ENCODE results near the gene BCL11B.

The BCL11B gene

DNA sequence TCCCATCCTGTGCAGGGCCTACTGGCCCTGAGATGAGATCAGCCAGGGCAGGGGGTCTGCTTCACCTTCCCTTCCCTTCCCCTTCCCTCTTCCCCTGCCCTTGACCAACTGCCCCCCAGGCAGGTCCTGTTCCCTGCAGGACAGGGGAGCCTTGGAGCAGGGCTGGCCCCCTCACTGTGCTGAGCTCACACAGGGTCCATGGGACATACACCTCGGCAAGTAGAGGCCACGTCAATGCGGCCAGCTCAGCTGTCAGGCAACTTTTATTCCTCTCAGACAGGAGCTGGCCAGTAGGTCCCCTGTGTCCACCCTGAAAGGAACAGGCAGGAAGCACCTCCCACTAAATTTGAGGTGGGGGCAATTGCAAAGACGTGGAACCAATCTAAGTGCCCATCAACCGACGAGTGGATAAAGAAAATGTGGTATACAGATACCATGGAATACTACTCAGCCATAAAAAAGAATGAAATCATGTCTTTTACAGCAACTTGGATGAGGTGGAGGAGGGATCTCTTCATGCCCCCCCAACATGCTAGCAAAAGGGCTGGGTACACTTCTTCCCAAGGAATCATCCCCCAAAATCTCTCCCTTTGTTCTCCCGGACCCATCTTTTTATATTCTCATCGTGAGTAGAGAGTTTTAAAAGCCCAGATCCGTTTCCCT, 148.7 kb downstream of the BCL11B start:
- Histone ChIP-seq H3K4me3 (ENCODE audit: low read length in 2 of 2) (no peak overlapping the region), H3K9ac (ENCODE audit: low read depth in 1 of 2, low read length in 2 of 2) (no peak overlapping the region), H3K36me3 (ENCODE audit: control insufficient read depth in 2 of 2, insufficient read depth in 2 of 2, low read length in 2 of 2) (no peaks in the 10 kb centered on the region), H3K27me3 (ENCODE audit: control insufficient read depth in 2 of 2, insufficient read depth in 2 of 2, low read length in 2 of 2) (peaks cover 2 to 5% of the 10 kb centered on the region in 2 donors), H3K27ac (ENCODE audit: low read depth in 2 of 2, low read length in 2 of 2) (no peak overlapping the region), H3K9me3 (ENCODE audit: control insufficient read depth in 2 of 2, low read length in 2 of 2) (no peaks in the 10 kb centered on the region), H3K4me1 (ENCODE audit: control insufficient read depth in 2 of 2, insufficient read depth in 2 of 2, low read length in 2 of 2) (no peaks in the 10 kb centered on the region)

GRCh38 chr14:99122521-99123125, 149.4 kb downstream of the BCL11B start:
- Histone ChIP-seq H3K9ac (ENCODE audit: low read depth in 1 of 2, low read length in 2 of 2) (no peak overlapping the region), H3K4me1 (ENCODE audit: control insufficient read depth in 2 of 2, insufficient read depth in 2 of 2, low read length in 2 of 2) (no peaks in the 10 kb centered on the region), H3K27ac (ENCODE audit: low read depth in 2 of 2, low read length in 2 of 2) (no peak overlapping the region), H3K36me3 (ENCODE audit: control insufficient read depth in 2 of 2, insufficient read depth in 2 of 2, low read length in 2 of 2) (no peaks in the 10 kb centered on the region), H3K27me3 (ENCODE audit: control insufficient read depth in 2 of 2, insufficient read depth in 2 of 2, low read length in 2 of 2) (peaks cover 2 to 5% of the 10 kb centered on the region in 2 donors), H3K9me3 (ENCODE audit: control insufficient read depth in 2 of 2, low read length in 2 of 2) (no peaks in the 10 kb centered on the region), H3K4me3 (ENCODE audit: low read length in 2 of 2) (no peak overlapping the region)

DNA sequence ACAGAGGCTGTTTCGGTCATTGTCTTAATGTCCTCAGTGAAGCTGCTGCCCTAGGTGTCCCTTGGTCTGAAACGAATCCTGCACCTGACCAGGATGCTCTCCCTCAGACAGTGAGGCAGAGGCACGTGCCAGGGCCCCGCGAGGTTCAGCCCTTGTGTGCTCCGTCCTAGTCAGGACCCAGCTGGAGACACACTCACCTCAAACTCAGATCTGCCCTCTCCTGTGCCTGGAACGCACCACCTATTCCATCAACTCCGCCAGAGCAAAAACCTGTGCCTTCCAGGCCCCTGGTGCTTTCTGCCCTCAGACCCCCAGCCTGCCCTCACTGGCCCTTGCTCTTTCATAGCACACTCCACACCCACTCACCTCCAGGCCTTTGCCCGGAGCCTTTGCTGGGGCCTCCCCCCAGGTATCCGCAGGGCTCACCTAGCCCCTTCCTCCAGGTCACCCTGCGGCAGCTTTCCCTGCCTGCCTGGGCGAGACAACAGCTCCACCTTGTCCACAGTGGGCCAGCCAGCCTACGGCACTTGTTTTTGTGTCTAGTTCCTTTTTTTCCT, 150.6 kb downstream of the BCL11B start:
- peaks cover 2 to 5% of the 10 kb centered on the region in 2 donors for H3K27me3 ChIP-seq (ENCODE audit: control insufficient read depth in 2 of 2, insufficient read depth in 2 of 2, low read length in 2 of 2)
- no peaks in the 10 kb centered on the region for H3K9me3 ChIP-seq (ENCODE audit: control insufficient read depth in 2 of 2, low read length in 2 of 2)
- H3K27ac ChIP-seq (ENCODE audit: low read depth in 2 of 2, low read length in 2 of 2): no peak overlapping the region
- H3K9ac ChIP-seq (ENCODE audit: low read depth in 1 of 2, low read length in 2 of 2): no peak overlapping the region
- H3K36me3 ChIP-seq (ENCODE audit: control insufficient read depth in 2 of 2, insufficient read depth in 2 of 2, low read length in 2 of 2): no peaks in the 10 kb centered on the region
- H3K4me1 ChIP-seq (ENCODE audit: control insufficient read depth in 2 of 2, insufficient read depth in 2 of 2, low read length in 2 of 2): no peaks in the 10 kb centered on the region
- H3K4me3 ChIP-seq (ENCODE audit: low read length in 2 of 2): no peak overlapping the region

DNA sequence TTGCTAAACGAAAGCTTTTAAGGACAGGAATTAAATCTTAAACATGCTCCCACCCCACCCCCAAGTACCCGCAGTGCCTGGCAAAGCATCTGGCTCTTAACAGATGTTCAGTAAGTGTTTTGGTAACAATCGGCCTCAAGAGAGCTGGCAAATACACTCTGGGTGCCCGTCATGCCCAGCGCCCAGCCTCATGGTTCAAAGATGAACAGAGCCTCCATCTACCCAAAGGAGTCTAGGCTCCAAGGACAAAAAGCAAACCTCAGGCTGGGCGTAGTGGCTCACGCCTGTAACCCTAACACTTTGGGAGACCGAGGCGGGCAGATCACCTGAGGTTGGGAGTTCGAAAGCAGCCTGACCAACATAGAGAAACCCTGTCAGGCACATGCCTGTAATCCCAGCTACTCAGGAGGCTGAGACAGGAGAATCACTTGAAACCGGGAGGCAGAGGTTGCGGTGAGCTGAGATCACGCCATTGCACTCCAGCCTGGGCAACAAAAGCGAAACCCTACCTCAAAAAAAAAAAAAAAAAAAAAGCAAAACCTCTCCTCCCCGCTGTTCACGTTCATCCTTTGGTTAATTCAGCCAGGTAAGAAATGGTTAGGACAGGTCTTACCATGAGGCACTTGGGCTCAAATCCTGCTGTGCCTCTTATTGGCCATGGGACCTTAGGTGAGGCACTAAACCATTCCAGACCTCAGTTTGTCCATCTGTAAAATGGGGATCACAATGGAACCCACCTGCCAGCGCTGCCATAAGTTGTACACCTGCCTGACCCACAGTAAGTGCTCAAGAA, 151.3 kb downstream of the BCL11B start:
- H3K36me3 ChIP-seq (ENCODE audit: control insufficient read depth in 2 of 2, insufficient read depth in 2 of 2, low read length in 2 of 2): no peaks in the 10 kb centered on the region
- H3K4me1 ChIP-seq (ENCODE audit: control insufficient read depth in 2 of 2, insufficient read depth in 2 of 2, low read length in 2 of 2): no peaks in the 10 kb centered on the region
- H3K9ac ChIP-seq (ENCODE audit: low read depth in 1 of 2, low read length in 2 of 2): no peak overlapping the region
- H3K9me3 ChIP-seq (ENCODE audit: control insufficient read depth in 2 of 2, low read length in 2 of 2): no peaks in the 10 kb centered on the region
- H3K4me3 ChIP-seq (ENCODE audit: low read length in 2 of 2): no peak overlapping the region
- H3K27ac ChIP-seq (ENCODE audit: low read depth in 2 of 2, low read length in 2 of 2): no peak overlapping the region
- peaks cover 2 to 5% of the 10 kb centered on the region in 2 donors for H3K27me3 ChIP-seq (ENCODE audit: control insufficient read depth in 2 of 2, insufficient read depth in 2 of 2, low read length in 2 of 2)

DNA sequence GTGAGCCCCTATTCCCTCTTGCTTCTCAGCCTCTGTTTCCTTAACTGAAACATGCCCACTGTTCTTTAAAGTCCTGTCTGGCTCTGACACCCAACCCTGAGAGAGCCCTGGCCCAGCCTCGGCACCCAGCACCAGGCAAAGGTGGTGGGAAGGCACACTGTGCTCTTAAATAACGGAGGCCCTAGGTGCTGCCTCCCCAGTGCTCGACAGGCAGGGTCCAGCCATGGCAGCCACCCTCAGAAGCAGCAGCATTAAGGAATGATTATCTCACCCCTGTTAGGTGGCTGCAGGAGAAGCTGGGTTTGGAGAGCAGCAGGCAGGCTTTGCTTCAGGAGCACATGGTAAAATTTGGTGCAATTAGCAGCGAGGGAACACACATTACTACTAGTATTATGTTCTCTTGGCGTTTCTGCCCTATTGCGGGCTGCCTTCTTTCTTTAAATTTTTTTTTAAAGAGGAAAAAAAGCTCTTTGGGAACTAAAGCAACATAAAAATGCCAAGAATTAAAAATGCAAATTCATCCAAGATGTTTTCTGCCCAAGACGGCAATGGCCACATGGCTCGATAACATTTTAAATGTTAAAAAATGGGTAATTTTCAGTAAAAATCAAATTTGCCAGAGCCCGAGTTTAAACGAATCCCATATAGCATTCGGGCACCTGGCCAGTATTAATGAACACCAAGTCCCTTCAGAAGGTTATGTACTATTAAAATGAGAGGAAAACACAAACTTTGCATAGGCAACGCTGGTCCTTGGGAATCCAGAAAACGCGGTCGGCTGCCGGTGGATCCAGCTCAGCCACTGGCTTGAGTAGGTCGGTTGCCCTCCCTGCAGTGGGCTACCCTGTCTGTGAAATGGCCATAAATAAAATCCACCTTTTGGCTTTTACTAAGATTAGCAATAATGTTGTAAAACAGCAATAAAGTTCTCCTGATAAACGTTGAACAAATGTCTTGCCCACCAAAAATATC, 152.2 kb downstream of the BCL11B start:
- H3K36me3 ChIP-seq (ENCODE audit: control insufficient read depth in 2 of 2, insufficient read depth in 2 of 2, low read length in 2 of 2): no peaks in the 10 kb centered on the region
- peaks cover 2 to 5% of the 10 kb centered on the region in 2 donors for H3K27me3 ChIP-seq (ENCODE audit: control insufficient read depth in 2 of 2, insufficient read depth in 2 of 2, low read length in 2 of 2)
- H3K9me3 ChIP-seq (ENCODE audit: control insufficient read depth in 2 of 2, low read length in 2 of 2): no peaks in the 10 kb centered on the region
- H3K9ac ChIP-seq (ENCODE audit: low read depth in 1 of 2, low read length in 2 of 2): no peak overlapping the region
- H3K4me3 ChIP-seq (ENCODE audit: low read length in 2 of 2): no peak overlapping the region
- no peak overlapping the region for H3K27ac ChIP-seq (ENCODE audit: low read depth in 2 of 2, low read length in 2 of 2)
- H3K4me1 ChIP-seq (ENCODE audit: control insufficient read depth in 2 of 2, insufficient read depth in 2 of 2, low read length in 2 of 2): no peaks in the 10 kb centered on the region

All from mucosa of rectum (tissue), 2 donors.